Natural killer cell (primary cell): ENCODE results near the gene CRTAP. TPM values are rescaled to one million over a fixed set of nuclear protein-coding genes. Genes with fewer than 3 reads are reported as not detected.
A peak's percentile ranks its signal among the peaks of the same experiment; 100 is the strongest.

ENCODE experiments used
- ATAC-seq, 3 donors: fragments of 150-1000 bp in 2 of 3; fragments of 200-7000 bp in 1 of 3; cut with Tn5 transposase; 1 replicate in 1 of 3; 2 replicates in 2 of 3; pipeline ENCODE4 v1.10.0; 2021; ENCODE audit warnings: mild to moderate bottlenecking in 2 of 3, moderate library complexity in 2 of 3
- DNase-seq, 2 donors: peaks; one replicate each; pipeline versions ENCODE4 v3.0.0 to v3.0.0-alpha.2; 2013 to 2021; ENCODE audit warnings: mixed read lengths in 1 of 2
- H3K27ac ChIP-seq: one replicate; pipeline ENCODE4 v1.5.1; 2013; ENCODE audit warnings: mild to moderate bottlenecking, low read length
- H3K27me3 ChIP-seq: one replicate; pipeline ENCODE4 v1.6.1; 2013; ENCODE audit warnings: low read length; ENCODE audit not compliant: control insufficient read depth, insufficient read depth
- H3K36me3 ChIP-seq: one replicate; pipeline ENCODE4 v1.6.1; 2013; ENCODE audit warnings: low read length; ENCODE audit not compliant: control insufficient read depth, insufficient read depth
- H3K4me1 ChIP-seq: one replicate; pipeline ENCODE4 v1.6.1; 2013; ENCODE audit warnings: low read length; ENCODE audit not compliant: control insufficient read depth, insufficient read depth
- H3K4me3 ChIP-seq: one replicate; pipeline ENCODE4 v1.5.1; 2013; ENCODE audit warnings: low read length
- H3K9me3 ChIP-seq: one replicate; pipeline ENCODE4 v1.6.1; 2013; ENCODE audit warnings: low read length; ENCODE audit not compliant: control insufficient read depth, insufficient read depth
- H3K27ac Mint-ChIP-seq, 2 donors: one replicate each; pipeline ENCODE4 v1.8.0; 2022; ENCODE audit warnings: mild to moderate bottlenecking in 2 of 2, mixed read lengths in 2 of 2, moderate library complexity in 1 of 2
- H3K27me3 Mint-ChIP-seq, 2 donors: one replicate each; pipeline ENCODE4 v1.8.0; 2022; ENCODE audit warnings: low read depth in 2 of 2, mixed read lengths in 2 of 2
- H3K36me3 Mint-ChIP-seq: one replicate; pipeline ENCODE4 v1.8.0; 2022; ENCODE audit warnings: mixed read lengths
- H3K4me1 Mint-ChIP-seq, 2 donors: one replicate each; pipeline ENCODE4 v1.8.0; 2022; ENCODE audit warnings: mixed read lengths in 2 of 2
- H3K4me3 Mint-ChIP-seq: one replicate; pipeline ENCODE4 v1.8.0; 2022; ENCODE audit warnings: mild to moderate bottlenecking, moderate library complexity, mixed read lengths
- H3K9me3 Mint-ChIP-seq, 2 donors: one replicate each; pipeline ENCODE4 v1.8.0; 2022; ENCODE audit warnings: mixed read lengths in 2 of 2
- WGBS: methylation state at CpG from one replicate; pipeline ENCODE4 v1.1.7; 2013; ENCODE audit warnings: missing lambda C conversion rate; ENCODE audit not compliant: insufficient coverage; 5-methylcytosine and 5-hydroxymethylcytosine counted together
- intact Hi-C: fragments of 100-400 bp; cut with micrococcal nuclease; formaldehyde crosslinking; loops from one replicate; pipeline ENCODE4 v1.14.2; 2022
- total RNA-seq, 4 donors: library from RNA; stranded (reverse); fragments of 120-200 nt in 1 of 4; gene quantifications; one replicate each; pipeline versions ENCODE4 v1.2.3 to v1.2.4, GENCODE V29; 2013 to 2022
- TF ChIP-seq, protein P1 (sequence below): fragments of 200-600 bp; IDR thresholded peaks from one replicate; pipeline ENCODE4 v1.8.0; 2022; ENCODE audit warnings: antibody characterized with exemption

Gene CRTAP
- total RNA-seq, 3 donors from 2014 or later (not counting 1 experiment from before 2014, with no cell fraction given), result 32.4 to 38.2 (median 37.9) TPM

- no peak overlapping the region for H3K27ac Mint-ChIP-seq
- no peaks in the 10 kb centered on the region for H3K9me3 Mint-ChIP-seq
- TF ChIP-seq, protein P1, sequence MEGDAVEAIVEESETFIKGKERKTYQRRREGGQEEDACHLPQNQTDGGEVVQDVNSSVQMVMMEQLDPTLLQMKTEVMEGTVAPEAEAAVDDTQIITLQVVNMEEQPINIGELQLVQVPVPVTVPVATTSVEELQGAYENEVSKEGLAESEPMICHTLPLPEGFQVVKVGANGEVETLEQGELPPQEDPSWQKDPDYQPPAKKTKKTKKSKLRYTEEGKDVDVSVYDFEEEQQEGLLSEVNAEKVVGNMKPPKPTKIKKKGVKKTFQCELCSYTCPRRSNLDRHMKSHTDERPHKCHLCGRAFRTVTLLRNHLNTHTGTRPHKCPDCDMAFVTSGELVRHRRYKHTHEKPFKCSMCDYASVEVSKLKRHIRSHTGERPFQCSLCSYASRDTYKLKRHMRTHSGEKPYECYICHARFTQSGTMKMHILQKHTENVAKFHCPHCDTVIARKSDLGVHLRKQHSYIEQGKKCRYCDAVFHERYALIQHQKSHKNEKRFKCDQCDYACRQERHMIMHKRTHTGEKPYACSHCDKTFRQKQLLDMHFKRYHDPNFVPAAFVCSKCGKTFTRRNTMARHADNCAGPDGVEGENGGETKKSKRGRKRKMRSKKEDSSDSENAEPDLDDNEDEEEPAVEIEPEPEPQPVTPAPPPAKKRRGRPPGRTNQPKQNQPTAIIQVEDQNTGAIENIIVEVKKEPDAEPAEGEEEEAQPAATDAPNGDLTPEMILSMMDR, result no peak
- intact Hi-C loops, result loop anchor here (5.0 kb wide), 1 partner anchor 559 kb away; no protein-coding TSS in a partner anchor
- H3K4me3 Mint-ChIP-seq, result no peak overlapping the region
- no peak for ATAC-seq
- H3K27me3 ChIP-seq, result no peaks in the 10 kb centered on the region
- H3K4me1 ChIP-seq, result peaks cover 2% of the 10 kb centered on the region
- WGBS, result 85% methylated on average over 4 of the region's 4 CpGs
- peaks cover 8 to 24% of the 10 kb centered on the region in 2 donors for H3K4me1 Mint-ChIP-seq
- no peaks in the 10 kb centered on the region for H3K9me3 ChIP-seq
- peaks cover 19% of the 10 kb centered on the region for H3K36me3 ChIP-seq
- no peak for DNase-seq
- no peaks in the 10 kb centered on the region for H3K27me3 Mint-ChIP-seq
- no peak overlapping the region for H3K4me3 ChIP-seq
- no peak overlapping the region for H3K27ac ChIP-seq
- H3K36me3 Mint-ChIP-seq, result no peaks in the 10 kb centered on the region
Observed at GRCh38 chr3:33071181-33071580, 42.6 kb upstream of the CRTAP start.

DNA sequence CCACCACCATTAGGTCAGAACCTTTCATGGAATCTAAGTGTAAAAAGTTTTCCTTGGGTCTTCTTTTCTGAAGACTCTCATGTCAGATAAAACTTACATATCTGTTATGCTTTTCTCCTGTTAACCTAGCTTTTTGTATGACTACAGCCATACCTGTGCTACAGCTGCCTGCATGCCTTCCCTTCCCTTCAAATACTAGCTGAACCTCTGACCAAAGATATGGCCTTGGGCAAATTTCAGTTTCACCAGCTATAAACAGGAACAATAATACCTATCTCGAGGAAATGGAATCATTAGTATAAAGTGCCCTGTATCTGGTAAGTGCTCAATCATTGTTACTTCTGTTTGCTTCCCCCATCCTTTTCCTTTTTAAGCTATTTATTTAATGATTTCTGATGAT lies 41.9 kb upstream of the CRTAP start:
- Mint-ChIP-seq H3K36me3 (no peaks in the 10 kb centered on the region), H3K4me1 (peaks cover 8 to 24% of the 10 kb centered on the region in 2 donors), H3K27me3 (no peaks in the 10 kb centered on the region), H3K9me3 (no peaks in the 10 kb centered on the region), H3K27ac (peak overlapping the region in 1 of 2 donors; percentile 31), H3K4me3 (no peak overlapping the region)
- no peaks in the 10 kb centered on the region for H3K27me3 ChIP-seq
- DNase-seq (no peak), ATAC-seq (no peak)
- no peaks in the 10 kb centered on the region for H3K9me3 ChIP-seq
- H3K36me3 ChIP-seq, result peaks cover 19% of the 10 kb centered on the region
- no peak overlapping the region for H3K27ac ChIP-seq
- peaks cover 2% of the 10 kb centered on the region for H3K4me1 ChIP-seq
- TF ChIP-seq, protein P1, result no peak
- H3K4me3 ChIP-seq, result no peak overlapping the region
- WGBS, result no CpG with 5 or more reads among the region's 1 CpG
- intact Hi-C loops, result loop anchor here (5.0 kb wide), 1 partner anchor 560 kb away; no protein-coding TSS in a partner anchor

DNA sequence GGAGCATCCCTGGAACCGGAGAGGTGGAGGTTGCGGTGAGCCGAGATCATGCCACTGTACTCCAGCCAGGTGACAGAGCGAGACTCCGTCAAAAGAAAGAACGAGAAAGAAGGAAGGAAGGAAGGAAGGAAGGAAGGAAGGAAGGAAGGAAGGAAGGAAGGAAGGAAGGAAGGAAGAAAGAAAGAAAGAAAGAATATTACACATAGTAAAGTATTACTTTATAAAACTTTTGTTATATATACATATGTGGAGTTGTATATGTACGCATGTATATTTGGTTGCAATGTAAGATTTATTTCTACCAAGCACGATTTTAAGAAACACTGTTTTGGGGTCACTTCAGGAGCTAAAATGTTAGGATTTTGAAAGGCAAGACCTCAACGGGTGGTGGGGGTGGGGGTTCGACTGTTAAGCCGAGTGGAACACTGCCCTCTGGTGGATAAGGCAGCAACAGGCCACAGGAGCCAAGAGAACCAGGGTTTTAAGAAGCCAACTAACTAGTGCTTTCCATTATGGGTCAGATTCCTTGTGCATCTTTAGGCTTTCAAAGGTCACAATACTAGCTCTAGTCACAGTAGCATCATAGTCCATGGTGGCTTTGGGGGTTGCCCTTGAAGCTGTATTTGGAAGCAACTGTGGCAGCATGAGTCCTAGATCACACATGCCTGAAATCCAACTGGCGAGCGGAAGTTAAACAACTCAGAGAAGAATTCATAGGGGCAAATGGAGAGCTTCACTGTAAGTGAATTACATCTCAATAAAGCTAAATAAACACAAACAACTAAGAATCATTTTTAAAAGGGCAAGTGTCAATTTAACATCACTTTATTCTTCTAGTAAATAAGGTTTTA lies 39.4 kb upstream of the CRTAP start:
- Mint-ChIP-seq H3K4me3 (no peak overlapping the region), H3K9me3 (no peaks in the 10 kb centered on the region), H3K27ac (no peak overlapping the region), H3K4me1 (peaks cover 8 to 24% of the 10 kb centered on the region in 2 donors), H3K36me3 (no peaks in the 10 kb centered on the region), H3K27me3 (no peaks in the 10 kb centered on the region)
- intact Hi-C loops, result loop anchor here (1.0 to 5.0 kb wide), 2 partner anchors 127 to 562 kb away; no protein-coding TSS in a partner anchor
- Histone ChIP-seq H3K4me1 (peaks cover 2% of the 10 kb centered on the region), H3K9me3 (no peaks in the 10 kb centered on the region), H3K27me3 (no peaks in the 10 kb centered on the region), H3K36me3 (peaks cover 6% of the 10 kb centered on the region), H3K4me3 (no peak overlapping the region), H3K27ac (no peak overlapping the region)
- TF ChIP-seq, protein P1, result peak; percentile 83
- 63% methylated on average over 12 of the region's 13 CpGs for WGBS
- ATAC-seq (peak; percentile 81 to 85 (median 81)), DNase-seq (peak in 1 of 2 donors; percentile 86)
